Measurements from ENCODE around the gene MAN2A2.

MAN2A2 gene

GRCh38 chr15:90877315-90877714 lies 25.8 kb upstream of the MAN2A2 start:
- Mint-ChIP-seq H3K27ac (no peak overlapping the region), H3K27me3 (no peaks in the 10 kb centered on the region), H3K4me3 (no peak overlapping the region), H3K9me3 (ENCODE audit: low read depth) (no peaks in the 10 kb centered on the region), H3K36me3 (peaks cover 2% of the 10 kb centered on the region), H3K4me1 (ENCODE audit: low read depth) (peaks cover 21% of the 10 kb centered on the region)

GRCh38 chr15:90877996-90878395 lies 25.1 kb upstream of the MAN2A2 start:
- Mint-ChIP-seq H3K27me3 (no peaks in the 10 kb centered on the region), H3K36me3 (peaks cover 2% of the 10 kb centered on the region), H3K4me1 (ENCODE audit: low read depth) (peaks cover 14% of the 10 kb centered on the region), H3K27ac (no peak overlapping the region), H3K9me3 (ENCODE audit: low read depth) (no peaks in the 10 kb centered on the region), H3K4me3 (no peak overlapping the region)

- H3K4me1 Mint-ChIP-seq (ENCODE audit: low read depth): peaks cover 10% of the 10 kb centered on the region
- H3K27me3 Mint-ChIP-seq: no peaks in the 10 kb centered on the region
- H3K4me3 Mint-ChIP-seq: no peak overlapping the region
- H3K27ac Mint-ChIP-seq: no peak overlapping the region
- H3K9me3 Mint-ChIP-seq (ENCODE audit: low read depth): no peaks in the 10 kb centered on the region
- peaks cover 2% of the 10 kb centered on the region for H3K36me3 Mint-ChIP-seq
These were observed 24.4 kb upstream of the MAN2A2 start for GRCh38 chr15:90878660-90879059.

- Mint-ChIP-seq H3K4me1 (ENCODE audit: low read depth) (peaks cover 3% of the 10 kb centered on the region), H3K36me3 (peaks cover 2% of the 10 kb centered on the region), H3K4me3 (no peak overlapping the region), H3K27ac (no peak overlapping the region), H3K27me3 (no peaks in the 10 kb centered on the region), H3K9me3 (ENCODE audit: low read depth) (no peaks in the 10 kb centered on the region)
These were observed 23.3 kb upstream of the MAN2A2 start for GRCh38 chr15:90879730-90880366.

- H3K36me3 Mint-ChIP-seq: peaks cover 2% of the 10 kb centered on the region
These were observed 22.5 kb upstream of the MAN2A2 start for GRCh38 chr15:90880381-90881145.

GRCh38 chr15:90881181-90881977 lies 21.7 kb upstream of the MAN2A2 start:
- H3K27ac Mint-ChIP-seq: no peak overlapping the region
- H3K4me3 Mint-ChIP-seq: no peak overlapping the region
- H3K4me1 Mint-ChIP-seq (ENCODE audit: low read depth): peaks cover 8% of the 10 kb centered on the region
- H3K9me3 Mint-ChIP-seq (ENCODE audit: low read depth): no peaks in the 10 kb centered on the region
- no peaks in the 10 kb centered on the region for H3K27me3 Mint-ChIP-seq
- peaks cover 2% of the 10 kb centered on the region for H3K36me3 Mint-ChIP-seq

More at GRCh38 chr15:90880381-90881145, 22.5 kb upstream of the MAN2A2 start:
- Mint-ChIP-seq H3K27me3 (no peaks in the 10 kb centered on the region), H3K4me3 (no peak overlapping the region), H3K9me3 (ENCODE audit: low read depth) (no peaks in the 10 kb centered on the region), H3K4me1 (ENCODE audit: low read depth) (peaks cover 5% of the 10 kb centered on the region), H3K27ac (no peak overlapping the region)

- H3K4me1 Mint-ChIP-seq (ENCODE audit: low read depth): peaks cover 8% of the 10 kb centered on the region
- no peak overlapping the region for H3K27ac Mint-ChIP-seq
- H3K4me3 Mint-ChIP-seq: no peak overlapping the region
- H3K9me3 Mint-ChIP-seq (ENCODE audit: low read depth): no peaks in the 10 kb centered on the region
- H3K36me3 Mint-ChIP-seq: peaks cover 2% of the 10 kb centered on the region
- no peaks in the 10 kb centered on the region for H3K27me3 Mint-ChIP-seq
These were observed 21.0 kb upstream of the MAN2A2 start for GRCh38 chr15:90881978-90882721.

GRCh38 chr15:90882781-90883525 lies 20.1 kb upstream of the MAN2A2 start:
- Mint-ChIP-seq H3K9me3 (ENCODE audit: low read depth) (no peaks in the 10 kb centered on the region), H3K36me3 (peaks cover 2% of the 10 kb centered on the region), H3K4me1 (ENCODE audit: low read depth) (peaks cover 8% of the 10 kb centered on the region), H3K27me3 (no peaks in the 10 kb centered on the region), H3K4me3 (no peak overlapping the region), H3K27ac (no peak overlapping the region)

GRCh38 chr15:90883526-90883975 lies 19.6 kb upstream of the MAN2A2 start:
- Mint-ChIP-seq H3K27ac (no peak overlapping the region), H3K36me3 (peaks cover 2% of the 10 kb centered on the region), H3K4me1 (ENCODE audit: low read depth) (peaks cover 8% of the 10 kb centered on the region), H3K27me3 (peaks cover 2% of the 10 kb centered on the region), H3K4me3 (no peak overlapping the region), H3K9me3 (ENCODE audit: low read depth) (no peaks in the 10 kb centered on the region)

GRCh38 chr15:90883976-90884718 lies 19.0 kb upstream of the MAN2A2 start, which contains the start of gene FES:
Gene FES (plus strand): TSS chr15:90884504. CDS start chr15:90885046, 542 bp downstream.
- H3K36me3 Mint-ChIP-seq: peaks cover 2% of the 10 kb centered on the region
- no peaks in the 10 kb centered on the region for H3K9me3 Mint-ChIP-seq (ENCODE audit: low read depth)
- no peak within 1 kb of the TSS for H3K4me3 Mint-ChIP-seq
- H3K27me3 Mint-ChIP-seq: peaks cover 2% of the 10 kb centered on the region
- H3K4me1 Mint-ChIP-seq (ENCODE audit: low read depth): peaks cover 8% of the 10 kb centered on the region
- H3K27ac Mint-ChIP-seq: no peak within 1 kb of the TSS

- Mint-ChIP-seq H3K27ac (no peak overlapping the region), H3K4me1 (ENCODE audit: low read depth) (peaks cover 8% of the 10 kb centered on the region), H3K27me3 (peaks cover 2% of the 10 kb centered on the region), H3K4me3 (no peak overlapping the region), H3K9me3 (ENCODE audit: low read depth) (no peaks in the 10 kb centered on the region), H3K36me3 (no peaks in the 10 kb centered on the region)
These were observed 18.2 kb upstream of the MAN2A2 start for GRCh38 chr15:90884719-90885431.

GRCh38 chr15:90885432-90886290 lies 17.4 kb upstream of the MAN2A2 start:
- Mint-ChIP-seq H3K27me3 (peaks cover 2% of the 10 kb centered on the region), H3K36me3 (no peaks in the 10 kb centered on the region), H3K4me1 (ENCODE audit: low read depth) (peaks cover 8% of the 10 kb centered on the region), H3K9me3 (ENCODE audit: low read depth) (no peaks in the 10 kb centered on the region), H3K27ac (no peak overlapping the region), H3K4me3 (no peak overlapping the region)

Measured in activated naive CD8-positive, alpha-beta T cell (primary cell).